NCI-H1048 (cell line): Measurements from ENCODE around the gene SCO1.
"Not testable (repeated sequence)": the region's sequence is repeated elsewhere in the genome, so short reads cannot be mapped to it uniquely, and the experiment has no call there.

ENCODE experiments used
- DNase-seq: peaks from one replicate; lab custom pipeline; 2025; lab: John Stamatoyannopoulos, UW

Gene SCO1

DNA sequence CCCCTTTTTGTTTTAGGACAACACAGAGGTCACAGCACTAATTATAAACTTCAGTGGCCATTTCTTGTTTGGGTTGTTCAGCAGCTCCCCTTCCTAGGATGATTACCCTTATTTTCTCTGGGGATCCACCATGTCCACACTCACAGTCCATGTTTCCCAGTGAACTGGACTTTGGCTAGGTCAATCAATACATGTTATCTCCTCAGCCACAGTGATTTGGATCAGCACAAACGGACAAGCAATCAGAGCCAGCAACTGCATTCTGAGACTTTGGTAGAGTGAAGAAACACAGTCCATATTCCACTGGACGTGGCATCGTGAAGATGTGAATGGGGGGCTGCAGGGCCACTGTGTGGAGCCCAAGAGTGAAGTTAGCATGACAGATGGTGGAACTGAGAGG is 27.9 kb upstream of the SCO1 start:
- DNase-seq, result no peak

- no peak for DNase-seq
Observed at GRCh38 chr17:10724546-10725195, 27.3 kb upstream of the SCO1 start.

DNA sequence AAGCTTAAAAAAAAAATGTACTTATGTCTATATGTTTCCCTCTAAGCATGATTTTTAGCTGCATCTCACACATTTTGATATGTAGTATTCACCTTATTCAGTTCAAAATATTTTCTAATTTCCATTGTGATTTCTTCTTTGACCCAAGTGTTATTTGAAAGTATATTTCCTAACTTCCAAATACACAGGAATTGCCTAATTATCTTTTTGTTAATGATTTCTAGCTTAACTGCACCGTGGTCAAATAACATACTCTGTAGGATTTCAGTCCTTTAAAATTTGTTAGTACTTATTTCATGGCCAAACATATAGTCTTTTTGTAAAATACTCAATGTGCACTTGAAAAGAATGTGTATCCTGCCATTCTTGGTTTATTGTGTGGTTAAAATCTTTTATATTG is 21.2 kb upstream of the SCO1 start:
- DNase-seq, result no peak

- no peak for DNase-seq
Observed at GRCh38 chr17:10716218-10716617, 18.9 kb upstream of the SCO1 start.

DNA sequence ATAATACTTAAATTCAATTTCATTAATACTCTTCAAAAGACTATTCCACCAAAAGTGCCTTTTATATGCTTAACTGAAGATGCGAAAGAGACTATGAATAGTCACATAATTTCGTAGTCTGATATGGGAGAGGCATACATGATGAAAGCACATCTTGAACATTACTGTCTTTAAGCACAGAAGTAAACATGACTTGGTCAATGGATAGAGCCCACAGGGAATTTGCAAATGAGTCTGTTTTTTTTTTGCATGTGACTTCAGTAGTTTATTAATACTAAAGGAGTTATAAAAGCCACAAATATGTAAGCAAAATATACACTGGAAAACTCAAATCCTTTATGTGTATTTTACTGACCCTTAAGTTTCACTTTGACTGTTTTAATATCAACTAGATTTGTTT is 16.0 kb upstream of the SCO1 start:
- DNase-seq, result no peak

GRCh38 chr17:10705727-10706126 is 8.4 kb upstream of the SCO1 start:
- DNase-seq, result no peak

DNA sequence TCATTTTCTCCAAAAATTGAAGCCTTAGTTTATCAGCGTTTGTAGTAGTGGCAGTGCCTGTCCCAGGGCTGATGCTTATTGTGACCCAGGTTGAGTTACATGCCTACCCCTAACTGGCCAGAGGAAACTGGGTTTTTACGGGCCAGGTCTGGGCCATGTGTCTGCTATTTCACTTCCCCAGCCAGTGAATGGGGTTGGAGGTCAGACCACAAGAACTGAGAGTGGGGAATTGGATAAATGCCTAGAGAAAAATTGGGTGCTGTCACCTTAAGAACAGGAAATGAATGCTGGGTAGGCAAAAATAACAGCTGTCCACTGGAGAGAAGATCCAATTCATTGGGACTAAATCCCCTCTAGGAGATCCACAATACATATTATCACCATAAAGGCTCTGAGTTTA is 5.2 kb upstream of the SCO1 start:
- no peak for DNase-seq

DNA sequence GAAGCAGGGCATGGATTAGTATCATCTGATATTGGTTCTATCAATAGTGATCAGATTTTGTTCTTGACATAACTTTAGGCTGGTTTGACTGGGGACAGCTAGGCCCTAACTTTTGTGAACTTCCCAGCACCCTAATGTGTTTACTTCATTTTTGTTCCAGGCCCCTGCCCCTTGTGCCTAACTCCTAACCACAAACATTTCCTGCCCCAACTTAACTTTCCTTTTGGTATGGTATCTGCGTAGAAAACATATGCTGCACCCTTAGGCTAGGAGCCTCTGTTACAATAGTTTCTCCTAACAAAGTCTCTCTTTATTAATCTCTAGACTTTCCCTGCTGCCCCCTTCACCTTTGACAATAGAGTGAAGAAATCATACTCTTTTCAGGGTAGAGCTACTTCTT is 2.5 kb upstream of the SCO1 start:
- DNase-seq, result no peak

DNA sequence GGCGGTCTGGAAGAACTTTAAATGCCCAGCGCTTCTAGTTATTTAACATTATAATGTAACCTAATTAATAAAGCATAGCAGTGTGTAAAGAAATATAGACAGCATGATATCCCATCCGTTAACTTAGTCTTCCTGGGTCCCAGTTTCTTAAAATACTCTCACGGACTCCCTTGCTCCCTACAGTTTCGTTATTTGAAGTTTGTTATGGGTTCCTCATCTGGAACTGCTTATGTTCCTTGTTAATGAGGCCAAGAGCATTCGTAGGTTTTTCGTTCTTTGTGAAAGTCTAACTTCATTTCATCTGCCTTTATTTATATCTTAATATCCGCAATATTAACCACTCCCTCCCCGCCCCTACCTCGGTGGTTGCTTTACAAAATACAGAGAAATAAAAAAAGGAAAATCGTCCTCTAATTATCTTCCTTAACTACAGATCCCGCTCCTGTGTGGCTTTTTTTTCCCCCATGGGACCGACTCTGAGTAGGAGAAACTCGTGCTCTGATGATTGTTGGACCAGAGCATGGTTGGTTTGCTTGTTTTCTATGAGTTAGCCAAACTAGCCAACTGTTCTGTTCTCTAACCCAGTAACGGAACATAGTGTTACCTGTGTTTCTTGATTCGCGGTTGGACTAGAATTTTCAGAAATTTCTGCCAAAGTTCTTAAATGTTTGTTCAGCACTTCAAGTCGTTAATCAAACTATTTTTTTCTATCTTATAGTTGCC is 924 bp upstream of the SCO1 start:
- DNase-seq, result no peak

DNA sequence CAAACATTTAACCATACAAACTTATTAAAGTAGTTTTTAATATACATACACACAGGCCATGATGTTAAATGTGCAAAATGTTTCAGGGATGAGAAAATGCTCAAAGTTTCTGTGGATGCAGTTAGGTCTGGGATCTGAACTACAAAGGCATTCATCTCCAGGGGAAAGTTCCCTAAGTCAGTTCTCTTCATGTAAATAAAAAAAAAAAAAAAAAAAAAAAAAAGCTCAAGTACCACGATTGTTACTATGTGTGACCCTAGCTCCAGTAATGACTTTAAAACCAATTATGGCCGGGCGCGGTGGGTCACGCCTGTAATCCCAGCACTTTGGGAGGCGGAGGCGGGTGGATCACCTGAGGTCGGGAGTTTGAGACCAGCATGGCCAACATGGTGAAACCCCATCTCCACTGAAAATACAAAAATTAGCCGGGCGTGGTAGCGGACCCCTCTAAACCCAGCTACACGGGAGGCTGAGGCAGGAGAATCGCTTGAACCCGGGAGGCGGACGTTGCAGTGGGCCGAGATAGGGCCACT is 1.4 kb downstream of the SCO1 start:
- not testable (repeated sequence) for DNase-seq

DNA sequence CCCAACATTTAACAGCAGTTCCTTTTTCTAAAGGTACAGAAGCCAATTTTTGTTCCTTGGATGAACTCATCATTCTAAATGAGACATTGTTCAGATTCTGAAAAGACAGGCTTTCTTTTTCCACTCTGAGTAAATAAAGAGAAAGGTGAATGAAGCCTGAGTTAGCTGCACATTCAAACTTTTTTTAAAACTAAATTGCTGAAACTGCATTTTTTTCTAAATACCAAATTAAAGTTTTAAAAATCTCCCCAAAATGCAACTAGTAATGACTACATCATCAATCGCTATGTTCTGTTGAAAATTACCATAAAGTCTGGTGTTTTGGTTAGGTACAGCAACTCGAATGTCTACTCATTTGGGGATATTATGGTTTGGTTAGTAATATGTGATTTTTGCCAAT is 9.8 kb downstream of the SCO1 start:
- no peak for DNase-seq

DNA sequence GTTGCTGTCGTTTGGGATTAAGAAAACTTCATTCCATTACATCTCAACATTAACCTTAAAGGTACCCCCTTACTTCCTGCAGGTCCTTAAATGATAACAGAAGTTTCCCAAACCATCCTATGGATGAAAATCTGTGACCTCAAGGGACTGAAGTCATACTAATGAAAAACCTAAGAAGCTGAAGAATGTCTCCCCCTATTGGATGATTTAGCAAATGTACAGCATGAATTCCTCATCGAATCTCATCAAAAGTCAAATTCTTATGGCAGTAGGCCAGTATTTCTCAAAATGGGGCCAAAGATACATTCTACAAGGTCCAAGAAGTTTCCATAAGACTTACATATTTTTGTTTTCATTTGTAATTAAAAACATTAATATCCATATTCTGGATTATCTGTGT is 13.5 kb downstream of the SCO1 start:
- DNase-seq, result no peak

- DNase-seq, result no peak
Observed at GRCh38 chr17:10681866-10682446, 15.4 kb downstream of the SCO1 start.

DNA sequence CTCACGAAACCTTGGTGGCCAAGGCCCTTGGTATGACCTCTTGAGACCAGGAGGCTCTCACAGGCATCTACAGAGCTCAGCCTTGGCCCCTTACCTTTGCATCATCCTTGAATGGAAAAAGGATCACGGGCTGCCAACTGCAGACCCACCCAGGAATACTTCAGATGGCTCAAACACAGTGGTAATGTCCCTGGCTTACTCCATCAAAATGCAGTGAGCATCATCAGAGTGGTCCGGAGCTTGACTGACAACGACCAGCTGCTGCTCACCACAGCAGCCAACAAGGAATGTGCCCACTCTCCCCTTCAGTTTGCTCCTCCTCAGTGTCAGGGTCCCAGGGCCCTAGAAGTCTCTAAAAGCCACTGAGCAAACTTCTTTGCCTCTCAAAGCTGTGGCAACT is 22.6 kb downstream of the SCO1 start:
- DNase-seq, result no peak

- DNase-seq, result no peak
Observed at GRCh38 chr17:10673312-10673711, 24.0 kb downstream of the SCO1 start.

- no peak for DNase-seq
Observed at GRCh38 chr17:10668775-10669174, 28.6 kb downstream of the SCO1 start.

DNA sequence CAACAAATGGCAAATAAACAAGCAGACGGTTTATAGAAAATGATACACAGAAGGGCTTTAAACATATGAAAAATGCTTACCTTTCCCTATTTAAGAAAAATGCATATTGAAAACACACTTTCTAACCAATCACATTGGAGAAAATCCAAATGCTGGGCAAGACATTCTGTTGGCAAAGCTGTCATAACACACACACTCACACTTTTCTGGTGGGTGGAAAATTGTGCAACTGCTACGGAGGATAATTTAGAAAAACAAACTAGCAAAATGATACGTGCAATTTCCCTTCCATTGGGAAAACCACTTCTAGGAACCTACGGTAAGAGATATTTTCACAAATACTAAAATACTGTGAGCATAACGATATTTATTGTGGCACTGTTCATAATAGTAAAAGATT is 30.4 kb downstream of the SCO1 start:
- DNase-seq, result no peak

DNA sequence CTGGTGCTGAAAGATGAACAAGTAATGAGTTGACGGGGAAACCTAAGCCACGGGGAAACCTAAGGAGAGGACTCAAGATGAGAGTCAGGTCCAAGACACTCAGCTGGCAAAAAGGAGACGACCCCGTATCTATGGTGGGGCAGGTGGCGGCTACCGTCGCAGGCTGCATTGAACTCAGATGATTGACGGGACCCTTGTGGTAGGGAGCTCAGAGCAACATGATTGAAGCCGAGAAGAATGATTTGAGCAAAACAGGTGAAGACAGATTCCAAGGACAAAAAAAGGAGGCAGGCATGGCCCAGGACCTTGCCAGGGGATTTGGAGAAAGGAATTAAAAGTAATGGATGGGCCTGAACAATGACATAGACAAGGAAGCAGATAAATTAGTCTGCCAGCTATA is 32.8 kb downstream of the SCO1 start:
- no peak for DNase-seq

GRCh38 chr17:10663231-10663630 is 34.1 kb downstream of the SCO1 start:
- no peak for DNase-seq

DNA sequence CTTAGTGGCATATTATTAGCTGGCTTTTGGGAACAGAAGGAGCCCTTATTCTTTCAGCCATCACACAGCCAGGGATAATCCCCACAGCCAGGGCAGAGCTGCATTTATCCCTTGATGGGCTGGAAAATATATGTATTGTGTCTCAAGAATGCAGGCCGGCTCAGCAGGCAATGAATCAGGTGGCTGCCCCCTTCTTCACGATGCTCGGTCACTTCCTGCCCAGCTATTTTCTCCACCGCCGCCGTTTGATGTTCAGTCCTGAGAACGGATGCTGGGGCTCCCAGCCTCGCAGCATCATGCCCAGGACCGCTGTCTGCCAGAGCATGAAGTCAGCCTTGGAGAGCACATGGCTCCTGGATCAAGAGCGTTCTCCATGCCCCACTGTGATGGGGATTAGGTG is 35.9 kb downstream of the SCO1 start:
- no peak for DNase-seq

- no peak for DNase-seq
Observed at GRCh38 chr17:10657879-10658278, 39.5 kb downstream of the SCO1 start.

DNA sequence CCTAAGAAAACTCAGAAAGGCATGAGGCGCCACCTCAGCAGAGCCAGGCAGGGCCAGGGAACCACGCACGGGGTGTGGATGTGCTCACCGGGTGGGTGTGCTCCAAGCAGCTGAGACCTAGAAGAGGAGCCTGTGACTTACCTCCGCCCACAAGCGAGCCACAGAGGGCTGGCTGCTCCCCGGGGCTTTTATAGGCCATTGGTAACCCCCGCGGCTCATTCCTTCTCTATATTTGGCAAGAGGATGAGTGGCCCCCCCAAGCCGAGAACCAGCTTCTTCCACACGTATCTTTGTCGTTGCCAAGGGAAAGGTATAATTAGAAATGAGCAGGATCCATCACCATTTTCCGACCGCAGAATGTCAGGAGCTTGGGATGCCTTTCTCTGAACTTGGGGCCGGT is 40.2 kb downstream of the SCO1 start, which contains the start of gene MYH3:
TSS of gene MYH3 (minus strand) at position 162 of the 400 bp plus-strand sequence. CDS start 2,245 bp downstream, outside the sequence.
- DNase-seq, result no peak

- no peak for DNase-seq
Observed at GRCh38 chr17:10653987-10654386, 43.3 kb downstream of the SCO1 start.
